ENCODE results near the gene HOXA9. TPM values are rescaled to one million over a fixed set of nuclear protein-coding genes. Genes with fewer than 3 reads are reported as not detected.

Gene HOXA9
- total and polyA plus RNA-seq, 2 of the 8 experiments (the other 6 are each of a cell fraction or from before 2014, with no cell fraction given), result not detected

- H2AFZ ChIP-seq (ENCODE audit: low read length), result no peak overlapping the region
- no peak overlapping the region for H2BK120ac ChIP-seq (replicated peaks; ENCODE audit: low read depth, low read length)
- ChIA-PET POLR2A (ENCODE audit: partially characterized antibody) (no interaction called here), CTCF (ENCODE audit: partially characterized antibody) (interaction anchor here (0.9 to 2.3 kb wide), 8 partner anchors 9 to 32 kb away, joined by 3 to 10 read pairs (median 4); partner anchors contain the start of gene HOXA5)
- WGBS, 2 experiments (ENCODE audit: extremely low coverage in 1 of 2, insufficient coverage in 1 of 2, insufficient read length in 1 of 2, insufficient replicate concordance in 2 of 2, low coverage in 1 of 2, low lambda C conversion rate in 2 of 2, missing lambda C conversion rate in 1 of 2), result 22% methylated on average over 28 of the region's 28 CpGs; no CpG with 5 or more reads in 1 of the 2 experiments
- no peak overlapping the region for H3K4me3 ChIP-seq (ENCODE audit: extremely low read depth in 1 of 4, insufficient read depth in 2 of 4, low read depth in 3 of 4, low read length in 4 of 4)
- no peak overlapping the region for H2AK5ac ChIP-seq (ENCODE audit: low read depth, low read length)
- peaks cover 98 to 100% (median 100%) of the 10 kb centered on the region in 4 experiments for H3K27me3 ChIP-seq (replicated peaks in 1 of 4; ENCODE audit: control insufficient read depth in 3 of 4, extremely low read depth in 1 of 4, insufficient read depth in 3 of 4, low read length in 3 of 4)
- H3K23me2 ChIP-seq (ENCODE audit: low read depth, low read length), result peaks cover 4% of the 10 kb centered on the region; the same call in 1 of the 2 replicates
- no peak for FAIRE-seq
- H4K5ac ChIP-seq (ENCODE audit: insufficient read length, low read depth, low read length), result no peak overlapping the region
- H3K14ac ChIP-seq (ENCODE audit: insufficient read length), result no peak overlapping the region
- peaks cover 16 to 34% of the 10 kb centered on the region in 2 experiments for H4K20me1 ChIP-seq (replicated peaks in 1 of 2; ENCODE audit: control insufficient read depth in 1 of 2, insufficient read depth in 2 of 2, low read length in 2 of 2)
- DNase-seq (ENCODE audit: low read depth in 1 of 2, low spot score in 2 of 2), result peak in 1 of 2 experiments; percentile 52
- H3K4ac ChIP-seq (replicated peaks; ENCODE audit: insufficient read length, low read depth, low read length), result no peak overlapping the region
- no peak overlapping the region for H2BK15ac ChIP-seq (ENCODE audit: low read length)
- no peak overlapping the region for H3K18ac ChIP-seq (ENCODE audit: extremely low read depth, low read length)
- H4K91ac ChIP-seq (replicated peaks; ENCODE audit: insufficient read length, low read length), result no peak overlapping the region
- no peak overlapping the region for H2BK5ac ChIP-seq (ENCODE audit: low read depth, low read length)
- H3K36me3 ChIP-seq (ENCODE audit: control insufficient read depth in 2 of 4, insufficient read depth in 4 of 4, low read length in 3 of 4), result peaks cover 0 to 16% (median 0%) of the 10 kb centered on the region in 4 experiments; a peak in 2 of 8 replicates
- H4K8ac ChIP-seq (ENCODE audit: extremely low read depth, insufficient read depth, low read length), result no peak overlapping the region
- H2BK20ac ChIP-seq (ENCODE audit: low read length), result no peak overlapping the region
- H3K4me2 ChIP-seq (ENCODE audit: insufficient read depth in 1 of 2, low read depth in 2 of 2, low read length in 2 of 2), result no peak overlapping the region
- no peak overlapping the region for H3K56ac ChIP-seq (replicated peaks; ENCODE audit: insufficient read length, low read depth, low read length)
- H3K27ac ChIP-seq (ENCODE audit: low read depth, low read length), result no peak overlapping the region
- peaks cover 0 to 4% of the 10 kb centered on the region in 2 experiments; a peak in 1 of 4 replicates for H3K9me3 ChIP-seq (ENCODE audit: insufficient read depth in 2 of 2, low read depth in 1 of 2, low read length in 1 of 2)
- H3K4me1 ChIP-seq (replicated peaks in 1 of 4; ENCODE audit: control insufficient read depth in 3 of 4, insufficient read depth in 4 of 4, low read length in 3 of 4), result peaks cover 0 to 5% (median 2%) of the 10 kb centered on the region in 4 experiments; a peak in 4 of 7 replicates
- no peak overlapping the region for H3K23ac ChIP-seq (ENCODE audit: insufficient read length)
- no peaks in the 10 kb centered on the region for H3K79me1 ChIP-seq (ENCODE audit: low read depth, low read length)
- no peak overlapping the region for H2BK12ac ChIP-seq (ENCODE audit: low read depth, low read length)
- no peak overlapping the region for H3K9ac ChIP-seq (replicated peaks in 1 of 4; ENCODE audit: extremely low read depth in 1 of 4, low read depth in 3 of 4, low read length in 3 of 4)
- H3K79me2 ChIP-seq (ENCODE audit: control insufficient read depth in 1 of 2, insufficient read depth in 2 of 2, low read length in 2 of 2), result no peaks in the 10 kb centered on the region
- no peak for TF ChIP-seq PHF8 (conservative IDR thresholded peaks at IDR 0.05; ENCODE audit: low read depth, low read length)
- peak; percentile 99 for TF ChIP-seq SUZ12 (IDR thresholded peaks at IDR 0.05; ENCODE audit: low read length)
- no peak for TF ChIP-seq HDAC6 (IDR thresholded peaks at IDR 0.05; ENCODE audit: low read depth, low read length)
- no peak for TF ChIP-seq TAF7 (optimal IDR thresholded peaks at IDR 0.05; ENCODE audit: borderline replicate concordance, low read depth, low read length)
- TF ChIP-seq RFX5 (IDR thresholded peaks at IDR 0.05; ENCODE audit: borderline replicate concordance, low read depth, low read length), result no peak
- TF ChIP-seq RNF2 (IDR thresholded peaks at IDR 0.05; ENCODE audit: borderline replicate concordance, low read depth, low read length, missing control alignments, poor library complexity, severe bottlenecking), result peak; percentile 94
- TF ChIP-seq, protein P1, sequence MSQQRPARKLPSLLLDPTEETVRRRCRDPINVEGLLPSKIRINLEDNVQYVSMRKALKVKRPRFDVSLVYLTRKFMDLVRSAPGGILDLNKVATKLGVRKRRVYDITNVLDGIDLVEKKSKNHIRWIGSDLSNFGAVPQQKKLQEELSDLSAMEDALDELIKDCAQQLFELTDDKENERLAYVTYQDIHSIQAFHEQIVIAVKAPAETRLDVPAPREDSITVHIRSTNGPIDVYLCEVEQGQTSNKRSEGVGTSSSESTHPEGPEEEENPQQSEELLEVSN (IDR thresholded peaks at IDR 0.05), result no peak
- TF ChIP-seq EZH2 (IDR thresholded peaks at IDR 0.05; ENCODE audit: low read depth, low read length, severe bottlenecking), result peak; percentile 99
These were observed 36.3 kb downstream of the HOXA9 start for GRCh38 chr7:27128776-27129728.

Data from H1 (cell line).